MCF 10A (cell line): ENCODE results near the gene FILIP1. TPM values are rescaled to one million over a fixed set of nuclear protein-coding genes. Genes with fewer than 3 reads are reported as not detected.

ENCODE experiments used
- BruUV-seq: library from RNA; stranded (reverse); fragments of 400-500 nt; replicated peaks from 2 replicates; lab custom pipeline; 2021; lab: Mats Ljungman, UMichigan
- CTCF ChIA-PET: fragments of 300-600 bp; sonication (Branson Sonifier 250); formaldehyde crosslinking; extraction: SDS; loops from one replicate; lab custom pipeline; 2021; ENCODE audit warnings: antibody characterized with exemption, inconsistent platforms; lab: Yijun Ruan, JAX
- POLR2A ChIA-PET: fragments of 300-600, 350-650 bp; sonication (Branson Sonifier 250); formaldehyde crosslinking; extraction: SDS; loops from one replicate; lab custom pipeline; 2020; ENCODE audit warnings: antibody characterized with exemption, inconsistent platforms; lab: Yijun Ruan, JAX
- DNase-seq: peaks from one replicate; pipeline ENCODE4 v3.0.0-alpha.2; 2018; ENCODE audit not compliant: unreplicated experiment
- H3K27ac Mint-ChIP-seq: one replicate; pipeline ENCODE4 v1.8.0; 2022; ENCODE audit warnings: mild to moderate bottlenecking, low read depth, mixed read lengths; ENCODE audit not compliant: unreplicated experiment
- H3K27me3 Mint-ChIP-seq: one replicate; pipeline ENCODE4 v1.8.0; 2022; ENCODE audit warnings: mixed read lengths; ENCODE audit not compliant: insufficient read depth, unreplicated experiment
- H3K36me3 Mint-ChIP-seq: one replicate; pipeline ENCODE4 v1.8.0; 2022; ENCODE audit warnings: mild to moderate bottlenecking, moderate library complexity, mixed read lengths; ENCODE audit not compliant: insufficient read depth, unreplicated experiment
- H3K4me1 Mint-ChIP-seq: one replicate; pipeline ENCODE4 v1.8.0; 2022; ENCODE audit warnings: mixed read lengths; ENCODE audit not compliant: insufficient read depth, unreplicated experiment
- H3K4me3 Mint-ChIP-seq: one replicate; pipeline ENCODE4 v1.8.0; 2022; ENCODE audit warnings: mild to moderate bottlenecking, moderate library complexity, mixed read lengths; ENCODE audit not compliant: unreplicated experiment
- H3K9me3 Mint-ChIP-seq: one replicate; pipeline ENCODE4 v1.8.0; 2022; ENCODE audit warnings: mixed read lengths; ENCODE audit not compliant: unreplicated experiment
- CTCF ChIP-seq: fragments of 200-600 bp; IDR thresholded peaks from one replicate; pipeline ENCODE4 v1.8.0; 2022; ENCODE audit warnings: antibody characterized with exemption, mild to moderate bottlenecking; ENCODE audit not compliant: unreplicated experiment
- intact Hi-C: fragments of 100-400 bp; cut with micrococcal nuclease; formaldehyde crosslinking; loops from 2 replicates; pipeline ENCODE4 v1.14.1; 2022
- total RNA-seq: library from RNA; stranded (reverse); gene quantifications from 2 replicates; pipeline ENCODE4 v1.2.3, GENCODE V29; 2022

Gene FILIP1
- total RNA-seq, 1 experiment from 2014 or later: 0.14 TPM

- H3K27ac Mint-ChIP-seq: no peak overlapping the region
- intact Hi-C loops: no loop called here
Measured at GRCh38 chr6:75481936-75482593, 11.5 kb downstream of the FILIP1 start.

GRCh38 chr6:75481394-75481793 is 12.2 kb downstream of the FILIP1 start:
- H3K4me1 Mint-ChIP-seq: no peaks in the 10 kb centered on the region
- H3K27me3 Mint-ChIP-seq: no peaks in the 10 kb centered on the region
- H3K36me3 Mint-ChIP-seq: no peaks in the 10 kb centered on the region
- TF ChIP-seq CTCF: no peak
- no TSS peak for BruUV-seq
- intact Hi-C loops: no loop called here
- no peak overlapping the region for H3K4me3 Mint-ChIP-seq
- no peaks in the 10 kb centered on the region for H3K9me3 Mint-ChIP-seq
- no peak for DNase-seq
- no peak overlapping the region for H3K27ac Mint-ChIP-seq
- POLR2A ChIA-PET: interaction anchor here (0.8 kb wide), 1 partner anchor 12 kb away, joined by 3 read pairs; the partner anchor contains the start of gene FILIP1
- CTCF ChIA-PET: interaction anchor here (0.6 to 1.8 kb wide), 3 partner anchors 16 to 85 kb away, joined by 3 to 4 read pairs (median 4); no protein-coding TSS in a partner anchor

More at GRCh38 chr6:75481936-75482593, 11.5 kb downstream of the FILIP1 start:
- no peak for TF ChIP-seq CTCF
- CTCF ChIA-PET: interaction anchor here (1.1 to 1.8 kb wide), 2 partner anchors 17 to 22 kb away, joined by 4 read pairs; no protein-coding TSS in a partner anchor
- H3K36me3 Mint-ChIP-seq: no peaks in the 10 kb centered on the region
- H3K27me3 Mint-ChIP-seq: no peaks in the 10 kb centered on the region
- H3K9me3 Mint-ChIP-seq: no peaks in the 10 kb centered on the region
- POLR2A ChIA-PET: interaction anchor here (0.8 kb wide), 1 partner anchor 11 kb away, joined by 3 read pairs; the partner anchor contains the start of gene FILIP1
- no peak for DNase-seq
- no peak overlapping the region for H3K4me3 Mint-ChIP-seq
- BruUV-seq: no TSS peak
- no peaks in the 10 kb centered on the region for H3K4me1 Mint-ChIP-seq

- POLR2A ChIA-PET: no interaction called here
- no peak for DNase-seq
- Mint-ChIP-seq H3K4me1 (no peaks in the 10 kb centered on the region), H3K4me3 (no peak overlapping the region), H3K36me3 (no peaks in the 10 kb centered on the region), H3K27ac (no peak overlapping the region), H3K27me3 (no peaks in the 10 kb centered on the region), H3K9me3 (no peaks in the 10 kb centered on the region)
- TF ChIP-seq CTCF: no peak
- intact Hi-C loops: no loop called here
- CTCF ChIA-PET: interaction anchor here (0.6 kb wide), 1 partner anchor 131 kb away, joined by 3 read pairs; no protein-coding TSS in a partner anchor
- BruUV-seq: no TSS peak
Measured at GRCh38 chr6:75480425-75480824, 13.2 kb downstream of the FILIP1 start.

GRCh38 chr6:75479712-75480111 is 13.9 kb downstream of the FILIP1 start:
- POLR2A ChIA-PET: no interaction called here
- intact Hi-C loops: no loop called here
- CTCF ChIA-PET: no interaction called here
- no TSS peak for BruUV-seq
- H3K27ac Mint-ChIP-seq: no peak overlapping the region
- no peaks in the 10 kb centered on the region for H3K27me3 Mint-ChIP-seq
- no peaks in the 10 kb centered on the region for H3K9me3 Mint-ChIP-seq
- no peaks in the 10 kb centered on the region for H3K4me1 Mint-ChIP-seq
- H3K36me3 Mint-ChIP-seq: no peaks in the 10 kb centered on the region
- DNase-seq: no peak
- no peak for TF ChIP-seq CTCF
- no peak overlapping the region for H3K4me3 Mint-ChIP-seq
